Duodenal mucosa (tissue), 2 donors: ENCODE results near the gene TBX5.

Experiments
- H3K27ac ChIP-seq: one replicate; pipeline ENCODE4 v1.7.0; 2013; ENCODE audit warnings: low read depth, low read length
- H3K27me3 ChIP-seq, 2 donors: one replicate each; pipeline ENCODE4 v1.7.0; 2013; ENCODE audit warnings: low read length in 2 of 2, control low read depth in 1 of 2; ENCODE audit not compliant: insufficient read depth in 2 of 2, control insufficient read depth in 1 of 2
- H3K36me3 ChIP-seq, 2 donors: one replicate each; pipeline ENCODE4 v1.7.0; 2013; ENCODE audit warnings: low read length in 2 of 2, control low read depth in 1 of 2; ENCODE audit not compliant: insufficient read depth in 2 of 2, control insufficient read depth in 1 of 2
- H3K4me1 ChIP-seq, 2 donors: one replicate each; pipeline ENCODE4 v1.7.0; 2013; ENCODE audit warnings: low read length in 2 of 2, control low read depth in 1 of 2; ENCODE audit not compliant: insufficient read depth in 2 of 2, control insufficient read depth in 1 of 2
- H3K4me3 ChIP-seq, 2 donors: one replicate each; pipeline ENCODE4 v1.7.0; 2013; ENCODE audit warnings: low read length in 2 of 2, low read depth in 1 of 2
- H3K9ac ChIP-seq, 2 donors: one replicate each; pipeline ENCODE4 v1.7.0; 2013; ENCODE audit warnings: low read length in 2 of 2, low read depth in 1 of 2
- H3K9me3 ChIP-seq, 2 donors: one replicate each; pipeline ENCODE4 v1.7.0; 2013; ENCODE audit warnings: low read length in 2 of 2, control low read depth in 1 of 2; ENCODE audit not compliant: control insufficient read depth in 1 of 2

TBX5 gene

DNA sequence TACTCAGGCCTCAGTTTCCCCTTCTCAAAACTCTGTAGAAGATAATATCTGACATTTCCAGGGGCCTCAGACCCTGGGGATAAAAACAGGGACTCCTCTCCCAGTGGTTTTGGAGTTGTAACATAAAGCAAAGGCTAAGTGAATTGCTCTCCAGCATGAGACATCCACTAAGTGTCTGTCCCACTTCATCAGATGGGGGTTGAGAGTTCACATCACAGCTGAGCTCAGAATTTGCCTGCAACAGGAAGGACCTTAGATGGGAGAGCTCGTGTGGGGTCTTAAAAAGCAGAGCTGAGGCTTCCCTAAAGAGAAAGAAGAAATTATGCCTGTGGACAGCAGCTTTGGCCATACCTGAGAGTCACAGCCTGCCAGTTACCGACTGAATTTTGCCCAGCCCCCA is 61.1 kb downstream of the TBX5 start:
- no peak overlapping the region for H3K4me3 ChIP-seq
- H3K27me3 ChIP-seq: no peaks in the 10 kb centered on the region
- no peaks in the 10 kb centered on the region for H3K4me1 ChIP-seq
- no peak overlapping the region for H3K9ac ChIP-seq
- no peaks in the 10 kb centered on the region for H3K36me3 ChIP-seq
- no peaks in the 10 kb centered on the region for H3K9me3 ChIP-seq
- no peak overlapping the region for H3K27ac ChIP-seq

GRCh38 chr12:114344303-114344663 is 61.7 kb downstream of the TBX5 start:
- no peak overlapping the region for H3K9ac ChIP-seq
- H3K4me1 ChIP-seq: no peaks in the 10 kb centered on the region
- no peaks in the 10 kb centered on the region for H3K36me3 ChIP-seq
- H3K27ac ChIP-seq: no peak overlapping the region
- H3K27me3 ChIP-seq: no peaks in the 10 kb centered on the region
- no peaks in the 10 kb centered on the region for H3K9me3 ChIP-seq
- no peak overlapping the region for H3K4me3 ChIP-seq

DNA sequence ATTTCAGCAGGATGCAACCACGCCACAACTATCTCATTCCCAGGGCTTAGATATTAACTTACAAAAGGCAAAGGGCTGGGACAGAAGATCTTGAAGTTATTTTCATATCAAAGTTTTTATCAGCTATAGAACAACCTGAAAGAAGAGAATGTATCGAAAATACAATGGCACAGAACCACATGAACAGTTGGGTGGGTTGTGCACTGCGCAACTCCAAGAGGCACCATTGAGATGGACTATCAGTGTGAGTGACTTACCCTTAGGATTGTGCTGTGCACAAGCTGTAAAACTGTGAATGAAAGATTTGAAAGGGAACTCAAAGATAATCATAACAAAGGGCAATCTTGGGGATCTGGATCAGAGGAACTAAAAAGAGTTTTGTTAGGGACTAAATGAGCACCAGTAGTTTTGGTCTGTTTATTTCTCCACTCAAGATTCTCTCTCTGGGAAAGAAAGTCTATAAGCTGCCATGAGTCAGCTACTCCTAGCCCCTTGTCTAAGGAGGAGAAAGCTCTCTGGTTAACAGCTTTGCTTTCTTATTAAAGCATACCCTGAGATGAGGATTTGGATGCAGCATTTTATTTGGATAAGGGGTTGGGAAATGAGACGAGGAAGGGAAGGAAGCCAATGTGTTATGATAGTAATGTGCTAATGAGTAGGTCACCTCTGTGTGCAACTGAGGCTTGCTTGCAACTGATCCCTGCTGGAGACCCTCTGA is 62.2 kb downstream of the TBX5 start:
- no peak overlapping the region for H3K4me3 ChIP-seq
- no peaks in the 10 kb centered on the region for H3K9me3 ChIP-seq
- H3K27ac ChIP-seq: no peak overlapping the region
- H3K4me1 ChIP-seq: no peaks in the 10 kb centered on the region
- H3K9ac ChIP-seq: no peak overlapping the region
- H3K36me3 ChIP-seq: no peaks in the 10 kb centered on the region
- H3K27me3 ChIP-seq: no peaks in the 10 kb centered on the region

DNA sequence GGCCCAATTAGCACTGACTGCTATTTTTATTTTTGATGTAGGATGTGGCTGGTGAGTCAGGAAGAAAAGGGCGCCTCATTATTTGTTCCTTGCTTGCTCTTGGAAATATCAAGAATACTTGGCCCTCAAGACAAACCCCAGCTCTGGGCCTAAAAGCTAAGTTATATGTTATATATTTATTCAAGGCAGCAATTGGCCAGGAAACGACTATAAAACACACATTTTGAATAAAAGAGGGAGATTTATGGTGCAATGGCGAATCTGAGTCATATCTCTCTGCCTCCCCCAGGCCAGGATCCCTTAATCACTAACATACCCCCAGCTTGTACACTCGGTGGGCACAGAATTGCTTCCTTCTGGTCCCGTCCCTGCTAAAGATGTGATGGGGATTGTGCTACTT is 63.3 kb downstream of the TBX5 start:
- no peak overlapping the region for H3K9ac ChIP-seq
- no peaks in the 10 kb centered on the region for H3K27me3 ChIP-seq
- H3K27ac ChIP-seq: no peak overlapping the region
- H3K4me1 ChIP-seq: no peaks in the 10 kb centered on the region
- H3K4me3 ChIP-seq: no peak overlapping the region
- H3K9me3 ChIP-seq: no peaks in the 10 kb centered on the region
- H3K36me3 ChIP-seq: no peaks in the 10 kb centered on the region

- H3K4me3 ChIP-seq: no peak overlapping the region
- no peak overlapping the region for H3K9ac ChIP-seq
- no peaks in the 10 kb centered on the region for H3K27me3 ChIP-seq
- H3K4me1 ChIP-seq: no peaks in the 10 kb centered on the region
- no peaks in the 10 kb centered on the region for H3K36me3 ChIP-seq
- H3K9me3 ChIP-seq: no peaks in the 10 kb centered on the region
- H3K27ac ChIP-seq: no peak overlapping the region
These were observed 64.3 kb downstream of the TBX5 start for GRCh38 chr12:114341635-114342034.

DNA sequence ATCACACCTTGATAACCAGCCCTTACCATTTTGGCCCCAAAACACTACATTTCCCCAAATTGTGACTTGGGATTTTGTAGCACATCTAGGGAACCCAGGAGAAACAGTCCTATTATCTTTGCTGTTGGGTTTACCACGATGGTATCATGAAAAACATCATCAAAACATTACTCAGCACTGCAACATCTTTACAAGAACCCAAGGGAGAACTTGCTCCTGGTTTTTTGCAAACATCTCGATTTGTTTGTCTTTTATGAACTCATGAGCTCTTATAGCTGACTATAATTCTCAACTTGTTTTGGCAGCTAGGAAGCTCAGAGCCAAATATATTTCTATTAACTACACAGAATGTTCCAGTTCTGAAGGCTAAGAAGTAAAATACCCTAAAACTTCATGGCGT is 65.7 kb downstream of the TBX5 start:
- H3K36me3 ChIP-seq: no peaks in the 10 kb centered on the region
- H3K27ac ChIP-seq: no peak overlapping the region
- no peaks in the 10 kb centered on the region for H3K4me1 ChIP-seq
- no peaks in the 10 kb centered on the region for H3K27me3 ChIP-seq
- H3K9me3 ChIP-seq: no peaks in the 10 kb centered on the region
- H3K9ac ChIP-seq: no peak overlapping the region
- H3K4me3 ChIP-seq: no peak overlapping the region

DNA sequence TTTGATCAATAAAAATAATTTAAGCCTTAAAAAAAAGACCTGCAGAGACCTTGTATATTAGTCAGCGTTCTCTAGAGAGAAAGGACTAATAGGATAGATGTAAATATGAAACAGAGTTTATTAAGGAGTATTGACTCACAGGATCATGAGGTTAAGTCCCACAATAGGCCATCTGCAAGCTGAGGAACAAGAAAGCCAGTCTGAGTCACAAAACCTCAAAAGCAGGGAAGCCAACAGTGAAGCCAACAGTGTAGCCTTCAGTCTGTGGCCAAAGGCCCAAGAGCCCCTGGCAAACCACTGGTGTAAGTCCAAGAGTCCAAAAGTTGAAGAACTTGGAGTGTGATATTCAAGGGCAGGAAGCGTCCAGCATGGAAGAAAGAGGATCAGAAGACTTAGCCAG is 66.3 kb downstream of the TBX5 start:
- no peak overlapping the region for H3K27ac ChIP-seq
- H3K9me3 ChIP-seq: no peaks in the 10 kb centered on the region
- no peaks in the 10 kb centered on the region for H3K36me3 ChIP-seq
- no peak overlapping the region for H3K9ac ChIP-seq
- no peaks in the 10 kb centered on the region for H3K27me3 ChIP-seq
- no peaks in the 10 kb centered on the region for H3K4me1 ChIP-seq
- no peak overlapping the region for H3K4me3 ChIP-seq

DNA sequence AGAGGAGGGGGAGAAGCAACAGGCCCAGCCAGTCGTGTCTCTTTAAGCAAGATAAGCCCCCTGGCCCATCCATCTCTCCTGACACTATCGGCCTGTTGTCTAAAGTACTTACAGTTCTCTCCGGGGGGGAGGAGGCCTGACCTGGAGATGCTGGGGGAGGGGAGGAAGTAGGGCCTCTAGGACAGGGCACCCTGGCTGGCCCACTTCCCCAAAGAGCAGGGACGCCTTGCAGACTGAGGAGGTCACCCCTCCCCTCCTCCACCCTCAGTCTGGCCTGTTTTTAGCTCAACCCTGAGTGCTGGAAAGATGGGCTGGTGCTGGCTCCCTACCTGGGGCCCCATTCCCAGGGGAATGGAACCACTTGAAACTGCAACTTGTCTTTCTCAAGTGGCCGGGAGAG is 70.3 kb downstream of the TBX5 start:
- no peak overlapping the region for H3K4me3 ChIP-seq
- H3K27me3 ChIP-seq: no peaks in the 10 kb centered on the region
- no peaks in the 10 kb centered on the region for H3K4me1 ChIP-seq
- H3K36me3 ChIP-seq: no peaks in the 10 kb centered on the region
- no peak overlapping the region for H3K27ac ChIP-seq
- H3K9me3 ChIP-seq: no peaks in the 10 kb centered on the region
- H3K9ac ChIP-seq: no peak overlapping the region

DNA sequence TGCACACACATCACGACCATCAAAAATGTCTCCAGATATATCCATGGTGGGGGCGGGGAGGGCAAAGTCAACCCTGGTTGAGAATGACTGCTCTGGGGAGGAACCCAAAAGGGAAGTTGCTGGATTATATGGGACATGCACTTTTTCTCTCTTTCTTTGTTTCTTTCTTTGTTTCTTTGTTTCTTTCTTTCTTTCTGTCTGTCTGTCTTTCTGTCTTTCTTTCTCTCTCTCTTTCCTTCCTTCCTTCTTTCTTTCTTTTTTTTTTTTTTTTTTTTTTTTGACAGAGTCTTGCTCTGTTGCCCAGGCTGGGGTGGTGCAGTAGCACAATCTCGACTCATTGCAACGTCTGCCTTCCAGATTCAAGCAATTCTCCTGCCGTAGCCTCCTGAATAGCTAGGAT is 71.5 kb downstream of the TBX5 start:
- no peak overlapping the region for H3K9ac ChIP-seq
- no peaks in the 10 kb centered on the region for H3K27me3 ChIP-seq
- H3K4me1 ChIP-seq: no peaks in the 10 kb centered on the region
- no peak overlapping the region for H3K27ac ChIP-seq
- no peaks in the 10 kb centered on the region for H3K36me3 ChIP-seq
- H3K4me3 ChIP-seq: no peak overlapping the region
- H3K9me3 ChIP-seq: no peaks in the 10 kb centered on the region

GRCh38 chr12:114328292-114328691 is 77.7 kb downstream of the TBX5 start:
- Histone ChIP-seq H3K9ac (no peak overlapping the region), H3K27me3 (no peaks in the 10 kb centered on the region), H3K4me1 (no peaks in the 10 kb centered on the region), H3K9me3 (no peaks in the 10 kb centered on the region), H3K4me3 (no peak overlapping the region), H3K27ac (no peak overlapping the region), H3K36me3 (no peaks in the 10 kb centered on the region)

DNA sequence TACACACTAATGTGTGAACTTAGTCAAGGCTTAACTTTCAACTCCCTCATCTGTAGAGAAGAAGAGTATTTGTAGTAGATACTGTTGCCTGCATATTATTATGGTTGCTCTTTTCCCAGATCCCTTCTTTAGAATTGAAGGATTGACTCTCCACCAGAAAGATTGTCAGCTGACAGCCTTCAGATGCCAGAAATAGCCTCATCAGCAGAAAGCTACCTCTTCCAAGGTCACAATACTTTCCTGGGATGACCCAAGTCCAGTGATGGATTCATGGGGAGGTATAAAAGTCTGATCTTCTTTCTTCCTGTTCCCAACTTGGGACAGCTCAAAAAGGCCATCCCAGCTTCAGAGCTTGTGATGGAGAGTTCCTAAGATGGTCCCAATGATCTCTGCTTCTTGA is 78.2 kb downstream of the TBX5 start:
- H3K36me3 ChIP-seq: no peaks in the 10 kb centered on the region

More for the DNA sequence above, 78.2 kb downstream of the TBX5 start:
- Histone ChIP-seq H3K9ac (no peak overlapping the region), H3K27ac (no peak overlapping the region), H3K9me3 (no peaks in the 10 kb centered on the region), H3K4me1 (no peaks in the 10 kb centered on the region), H3K4me3 (no peak overlapping the region), H3K27me3 (no peaks in the 10 kb centered on the region)
